GM12878 (cell line): Measurements from ENCODE around the gene FOXO3. TPM values are rescaled to one million over a fixed set of nuclear protein-coding genes. Genes with fewer than 3 reads are reported as not detected.
A peak's percentile ranks its signal among the peaks of the same experiment; 100 is the strongest.

Experiments used
- ATAC-seq: fragments of 200-7000 bp; cut with Tn5 transposase; 3 replicates; pipeline ENCODE4 v1.9.1; 2020; ENCODE audit warnings: mild to moderate bottlenecking, moderate library complexity
- BruUV-seq: library from RNA; stranded (reverse); fragments of 400-500 nt; replicated peaks from 2 replicates; lab custom pipeline; 2021; lab: Mats Ljungman, UMichigan
- CTCF ChIA-PET: fragments of 300-600 bp; sonication (Branson Sonifier 250); formaldehyde crosslinking; extraction: SDS; loops from one replicate; lab custom pipeline; 2021; ENCODE audit warnings: inconsistent platforms; lab: Yijun Ruan, JAX
- POLR2A ChIA-PET: fragments of 350-600 bp; formaldehyde crosslinking; extraction: SDS; loops from one replicate; lab custom pipeline; 2021; ENCODE audit warnings: inconsistent platforms; lab: Charles Lee
- RAD21 ChIA-PET: fragments of 300-600 bp; sonication (Branson Sonifier 250); formaldehyde crosslinking; loops from one replicate; lab custom pipeline; 2023; ENCODE audit warnings: antibody characterized with exemption; ENCODE audit not compliant: unreplicated experiment; lab: Charles Lee
- SMC1A ChIA-PET: fragments of 300-600 bp; sonication (Branson Sonifier 250); formaldehyde crosslinking; loops from one replicate; lab custom pipeline; 2023; ENCODE audit not compliant: unreplicated experiment, uncharacterized antibody; lab: Charles Lee
- DNase-seq: peaks from one replicate; pipeline ENCODE4 v3.0.0-alpha.2; 2011; ENCODE audit warnings: low read depth, low spot score
- FAIRE-seq: peaks from 3 replicates; lab custom pipeline; 2011; peaks lifted over from hg19 to GRCh38; lab: Jason Lieb, UNC
- H2AFZ ChIP-seq: 2 replicates; pipeline ENCODE4 v1.6.0; 2011; ENCODE audit warnings: low read depth, low read length, control low read depth; ENCODE audit not compliant: control insufficient read depth
- H3K27ac ChIP-seq: 2 replicates; pipeline ENCODE4 v1.5.1; 2011; ENCODE audit warnings: control low read depth; ENCODE audit not compliant: control insufficient read depth, insufficient read depth
- H3K27me3 ChIP-seq, 2 experiments: replicated peaks in 1 of 2; 2 replicates each; pipeline versions ENCODE4 v1.6.0 to v1.6.1; 2011; ENCODE audit warnings: low read length in 1 of 2; ENCODE audit not compliant: control insufficient read depth in 2 of 2, insufficient read depth in 2 of 2
- H3K36me3 ChIP-seq, 2 experiments: 2 replicates each; pipeline ENCODE4 v1.5.1; 2011; ENCODE audit warnings: low read length in 1 of 2; ENCODE audit not compliant: control insufficient read depth in 2 of 2, insufficient read depth in 2 of 2
- H3K4me1 ChIP-seq: 2 replicates; pipeline ENCODE4 v1.6.1; 2011; ENCODE audit warnings: mild to moderate bottlenecking, low read length, moderate library complexity, mixed read lengths; ENCODE audit not compliant: control insufficient read depth, insufficient read depth
- H3K4me2 ChIP-seq: 2 replicates; pipeline ENCODE4 v1.6.0; 2011; ENCODE audit warnings: control low read depth; ENCODE audit not compliant: control insufficient read depth, insufficient read depth
- H3K4me3 ChIP-seq: fragments of 200-600 bp; sonication (generic); 2 replicates; pipeline ENCODE4 v1.5.1; 2016
- H3K79me2 ChIP-seq: 2 replicates; pipeline ENCODE4 v1.6.0; 2011; ENCODE audit warnings: low read length; ENCODE audit not compliant: control insufficient read depth, insufficient read depth
- H3K9ac ChIP-seq: 2 replicates; pipeline ENCODE4 v1.8.0; 2011; ENCODE audit warnings: low read length, control low read depth, mixed read lengths; ENCODE audit not compliant: control insufficient read depth, insufficient read depth
- H3K9me3 ChIP-seq: replicated peaks from 3 replicates; pipeline ENCODE4 v1.5.1; 2011; ENCODE audit warnings: mild to moderate bottlenecking, low read length; ENCODE audit not compliant: control insufficient read depth, insufficient read depth
- H4K20me1 ChIP-seq: 2 replicates; pipeline ENCODE4 v1.6.0; 2011; ENCODE audit not compliant: control insufficient read depth, insufficient read depth
- BRCA1 ChIP-seq: IDR thresholded peaks from 2 replicates; pipeline ENCODE4 v1.6.1; 2011; ENCODE audit warnings: low read depth, low read length, improper control_type of control experiment
- CBX3 ChIP-seq: fragments of 200-600 bp; sonication (generic); IDR thresholded peaks from 2 replicates; pipeline ENCODE4 v1.6.1; 2016; ENCODE audit warnings: low read depth, borderline replicate concordance
- EED ChIP-seq: sonication (generic); IDR thresholded peaks from 2 replicates; pipeline ENCODE4 v1.6.1; 2016; ENCODE audit warnings: antibody characterized with exemption, low read depth
- ESRRA ChIP-seq: IDR thresholded peaks from 2 replicates; pipeline ENCODE4 v1.6.1; 2012; ENCODE audit warnings: mild to moderate bottlenecking, low read length, improper control_type of control experiment
- FOXM1 ChIP-seq: IDR thresholded peaks from 2 replicates; pipeline ENCODE4 v1.6.1; 2012; ENCODE audit warnings: low read depth, mild to moderate bottlenecking, inconsistent platforms, low read length, moderate library complexity
- GABPA ChIP-seq: IDR thresholded peaks from 2 replicates; pipeline ENCODE4 v1.6.1; 2014; ENCODE audit warnings: antibody characterized with exemption, low read depth, mild to moderate bottlenecking, inconsistent platforms
- IKZF1 ChIP-seq: fragments of 450-650 bp; conservative IDR thresholded peaks from 2 replicates; pipeline ENCODE4 v1.6.1; 2017; ENCODE audit warnings: antibody characterized with exemption, mild to moderate bottlenecking
- MXI1 ChIP-seq: fragments of 150-350 bp; IDR thresholded peaks from 2 replicates; pipeline ENCODE4 v1.6.1; 2011; ENCODE audit warnings: low read depth, mild to moderate bottlenecking, inconsistent platforms, low read length, improper control_type of control experiment
- MYC ChIP-seq: IDR thresholded peaks from 2 replicates; pipeline ENCODE4 v1.6.1; 2011; ENCODE audit warnings: mild to moderate bottlenecking, low read length, moderate library complexity, inconsistent platforms; ENCODE audit not compliant: insufficient read depth, insufficient replicate concordance, insufficient read length, severe bottlenecking
- NFYA ChIP-seq: IDR thresholded peaks from 2 replicates; pipeline ENCODE4 v1.6.1; 2011; ENCODE audit warnings: low read depth, mild to moderate bottlenecking, low read length, improper control_type of control experiment, borderline replicate concordance
- POLR2A ChIP-seq: IDR thresholded peaks from 2 replicates; pipeline ENCODE4 v1.6.1; 2011; ENCODE audit warnings: low read depth, mild to moderate bottlenecking, low read length
- POLR2AphosphoS2 ChIP-seq: IDR thresholded peaks from 2 replicates; pipeline ENCODE4 v1.6.1; 2011; ENCODE audit warnings: low read depth, mild to moderate bottlenecking, low read length, improper control_type of control experiment, moderate library complexity
- POU2F2 ChIP-seq: IDR thresholded peaks from 3 replicates; pipeline ENCODE4 v1.6.1; 2011; ENCODE audit warnings: low read depth, mild to moderate bottlenecking, low read length, borderline replicate concordance
- RAD21 ChIP-seq: IDR thresholded peaks from 2 replicates; pipeline ENCODE4 v1.6.1; 2011; ENCODE audit warnings: mild to moderate bottlenecking, low read depth, low read length, moderate library complexity; ENCODE audit not compliant: insufficient read depth
- RFX5 ChIP-seq: IDR thresholded peaks from 2 replicates; pipeline ENCODE4 v1.6.1; 2011; ENCODE audit warnings: low read depth, low read length, improper control_type of control experiment
- TCF3 ChIP-seq: IDR thresholded peaks from 2 replicates; pipeline ENCODE4 v1.6.1; 2012; ENCODE audit warnings: low read depth, mild to moderate bottlenecking, low read length, borderline replicate concordance; ENCODE audit not compliant: insufficient read depth
- ZBED1 ChIP-seq: IDR thresholded peaks from 2 replicates; pipeline ENCODE4 v1.6.1; 2016; ENCODE audit warnings: borderline replicate concordance
- WGBS: methylation state at CpG from one replicate; pipeline ENCODE4 v1.1.6; 2016; ENCODE audit warnings: low lambda C conversion rate; ENCODE audit not compliant: insufficient replicate concordance, insufficient coverage; ENCODE audit errors: missing lambda C conversion rate; 5-methylcytosine and 5-hydroxymethylcytosine counted together
- in situ Hi-C: fragments of 300-500 bp; cut with MboI; formaldehyde crosslinking; loops from 9 replicates; pipeline ENCODE4 v1.14.3; 2018; ENCODE audit warnings: mixed read lengths
- intact Hi-C: fragments of 100-400 bp; cut with micrococcal nuclease; formaldehyde crosslinking; loops from one replicate; pipeline ENCODE4 v1.14.2; 2022; ENCODE audit not compliant: unreplicated experiment
- polyA plus RNA-seq, 11 experiments: library from polyadenylated mRNA; depleted of rRNA in 4 of 11; unstranded in 6 of 11; stranded (reverse) in 5 of 11; fragments of >200 nt; fragmentation: Nextera tagmentation in 4 of 11; fragmentation: Illumina TruSeq in 1 of 11; extraction: Ambion mirVana in 4 of 11; extraction: Trizol in 1 of 11; gene quantifications; 1 replicate in 1 of 11; 2 replicates in 10 of 11; pipeline versions ENCODE4 v1.2.1 to v1.2.3, GENCODE V29; 2011 to 2016; ENCODE audit warnings: inconsistent platforms in 2 of 11, missing spikeins in 2 of 11, low read depth in 1 of 11
- total RNA-seq, 4 experiments: library from RNA; depleted of rRNA in 3 of 4; stranded (reverse); fragments of >200 nt in 3 of 4; fragmentation: Illumina TruSeq in 1 of 4; extraction: Trizol in 1 of 4; gene quantifications; 2 replicates each; pipeline versions ENCODE4 v1.2.1 to v1.2.3, GENCODE V29; 2013 to 2021
- TF ChIP-seq, protein P1 (sequence below): fragments of 450-650 bp; IDR thresholded peaks from 2 replicates; pipeline ENCODE4 v1.6.1; 2017; ENCODE audit warnings: low read depth, mild to moderate bottlenecking, moderate library complexity
- TF ChIP-seq, protein P2 (sequence below): fragments of 450-650 bp; IDR thresholded peaks from 2 replicates; pipeline ENCODE4 v1.6.1; 2018; ENCODE audit warnings: borderline replicate concordance, mild to moderate bottlenecking; ENCODE audit not compliant: partially characterized antibody

FOXO3 gene
- total and polyA plus RNA-seq, 10 of the 15 experiments (the other 5 are each of a cell fraction or from before 2014, with no cell fraction given) = 0.82 to 4.5 (median 1.7) TPM

- RAD21 ChIA-PET = interaction anchor here (0.7 to 2.8 kb wide), 2 partner anchors 35 to 516 kb away, joined by 4 to 11 read pairs; no protein-coding TSS in a partner anchor
- no peak overlapping the region for H3K27ac ChIP-seq
- peak overlapping the region; percentile 89 for H3K4me2 ChIP-seq
- peaks cover 17% of the 10 kb centered on the region for H3K79me2 ChIP-seq
- CTCF ChIA-PET = interaction anchor here (0.9 to 2.6 kb wide), 4 partner anchors 220 to 515 kb away, joined by 3 to 9 read pairs (median 4); no protein-coding TSS in a partner anchor
- no peaks in the 10 kb centered on the region for H3K36me3 ChIP-seq
- H3K9me3 ChIP-seq = no peaks in the 10 kb centered on the region; the same call in 2 of the 3 replicates
- POLR2A ChIA-PET = no interaction called here
- H4K20me1 ChIP-seq = no peaks in the 10 kb centered on the region; the same call in 1 of the 2 replicates
- intact Hi-C loops (loop anchor here (5.0 to 10.0 kb wide), 2 partner anchors 225 to 827 kb away; partner anchors contain the start of gene CD164), in situ Hi-C loops (loop anchor here (10.0 kb wide), 1 partner anchor 827 kb away; the partner anchor contains the start of gene CD164)
- SMC1A ChIA-PET = interaction anchor here (0.7 to 3.2 kb wide), 5 partner anchors 9 to 278 kb away, joined by 3 to 9 read pairs (median 4); no protein-coding TSS in a partner anchor
- H3K4me3 ChIP-seq = peak overlapping the region; percentile 86
- BruUV-seq = no TSS peak
- FAIRE-seq (no peak), ATAC-seq (peak; percentile 15; the same call in 2 of the 3 replicates), DNase-seq (no peak)
- H3K9ac ChIP-seq = peak overlapping the region; percentile 42; the same call in 1 of the 2 replicates
- peak overlapping the region; percentile 70 for H2AFZ ChIP-seq
- H3K4me1 ChIP-seq = peaks cover 4% of the 10 kb centered on the region; the same call in 1 of the 2 replicates
- WGBS = 6% methylated on average over 53 of the region's 105 CpGs
- peaks cover 6 to 8% of the 10 kb centered on the region in 2 experiments for H3K27me3 ChIP-seq
- TF ChIP-seq CBX3 (no peak), BRCA1 (no peak), MYC (peak; percentile 32), IKZF1 (no peak; the same call in 1 of the 2 replicates), ESRRA (no peak), POLR2A (no peak), EED (no peak), TCF3 (no peak), GABPA (no peak), POLR2AphosphoS2 (no peak), RFX5 (no peak), MXI1 (peak; percentile 83; the same call in 1 of the 2 replicates), NFYA (no peak), POU2F2 (no peak), FOXM1 (no peak), RAD21 (no peak), ZBED1 (no peak)
- TF ChIP-seq, protein P1, sequence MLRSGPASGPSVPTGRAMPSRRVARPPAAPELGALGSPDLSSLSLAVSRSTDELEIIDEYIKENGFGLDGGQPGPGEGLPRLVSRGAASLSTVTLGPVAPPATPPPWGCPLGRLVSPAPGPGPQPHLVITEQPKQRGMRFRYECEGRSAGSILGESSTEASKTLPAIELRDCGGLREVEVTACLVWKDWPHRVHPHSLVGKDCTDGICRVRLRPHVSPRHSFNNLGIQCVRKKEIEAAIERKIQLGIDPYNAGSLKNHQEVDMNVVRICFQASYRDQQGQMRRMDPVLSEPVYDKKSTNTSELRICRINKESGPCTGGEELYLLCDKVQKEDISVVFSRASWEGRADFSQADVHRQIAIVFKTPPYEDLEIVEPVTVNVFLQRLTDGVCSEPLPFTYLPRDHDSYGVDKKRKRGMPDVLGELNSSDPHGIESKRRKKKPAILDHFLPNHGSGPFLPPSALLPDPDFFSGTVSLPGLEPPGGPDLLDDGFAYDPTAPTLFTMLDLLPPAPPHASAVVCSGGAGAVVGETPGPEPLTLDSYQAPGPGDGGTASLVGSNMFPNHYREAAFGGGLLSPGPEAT = no peak
- TF ChIP-seq, protein P2, sequence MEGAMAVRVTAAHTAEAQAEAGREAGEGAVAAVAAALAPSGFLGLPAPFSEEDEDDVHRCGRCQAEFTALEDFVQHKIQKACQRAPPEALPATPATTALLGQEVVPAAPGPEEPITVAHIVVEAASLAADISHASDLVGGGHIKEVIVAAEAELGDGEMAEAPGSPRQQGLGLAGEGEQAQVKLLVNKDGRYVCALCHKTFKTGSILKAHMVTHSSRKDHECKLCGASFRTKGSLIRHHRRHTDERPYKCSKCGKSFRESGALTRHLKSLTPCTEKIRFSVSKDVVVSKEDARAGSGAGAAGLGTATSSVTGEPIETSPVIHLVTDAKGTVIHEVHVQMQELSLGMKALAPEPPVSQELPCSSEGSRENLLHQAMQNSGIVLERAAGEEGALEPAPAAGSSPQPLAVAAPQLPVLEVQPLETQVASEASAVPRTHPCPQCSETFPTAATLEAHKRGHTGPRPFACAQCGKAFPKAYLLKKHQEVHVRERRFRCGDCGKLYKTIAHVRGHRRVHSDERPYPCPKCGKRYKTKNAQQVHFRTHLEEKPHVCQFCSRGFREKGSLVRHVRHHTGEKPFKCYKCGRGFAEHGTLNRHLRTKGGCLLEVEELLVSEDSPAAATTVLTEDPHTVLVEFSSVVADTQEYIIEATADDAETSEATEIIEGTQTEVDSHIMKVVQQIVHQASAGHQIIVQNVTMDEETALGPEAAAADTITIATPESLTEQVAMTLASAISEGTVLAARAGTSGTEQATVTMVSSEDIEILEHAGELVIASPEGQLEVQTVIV = no peak
Observed at GRCh38 chr6:108557494-108558371, 3.0 kb upstream of the FOXO3 start.
